GM18907 (cell line): ENCODE results near the gene KISS1.

Experiments
- ATAC-seq: cut with Tn5 transposase; IDR thresholded peaks from one replicate; pipeline ENCODE4 v1.9.1; 2021; ENCODE audit warnings: mild to moderate bottlenecking, moderate library complexity; ENCODE audit not compliant: unreplicated experiment

The KISS1 gene

DNA sequence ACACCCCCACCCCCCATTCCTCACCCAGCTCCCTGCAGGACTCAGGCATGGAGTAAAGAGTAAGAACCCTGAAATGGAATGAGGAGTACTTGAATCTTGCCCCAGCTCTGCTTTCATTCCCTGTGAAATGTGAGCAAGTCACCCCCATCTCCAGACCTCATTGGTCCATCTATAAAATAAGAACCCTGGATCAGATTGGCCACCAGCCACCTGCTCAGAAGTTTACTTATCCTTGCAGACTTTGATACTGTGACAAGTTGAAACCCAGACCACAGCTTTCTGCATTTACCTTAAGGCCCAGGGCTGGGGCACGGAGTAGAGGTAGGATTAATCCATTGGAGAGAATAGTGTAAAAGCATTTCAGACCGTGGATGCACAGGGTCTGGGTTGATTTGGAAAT, 2.2 kb downstream of the KISS1 start:
- no peak for ATAC-seq

DNA sequence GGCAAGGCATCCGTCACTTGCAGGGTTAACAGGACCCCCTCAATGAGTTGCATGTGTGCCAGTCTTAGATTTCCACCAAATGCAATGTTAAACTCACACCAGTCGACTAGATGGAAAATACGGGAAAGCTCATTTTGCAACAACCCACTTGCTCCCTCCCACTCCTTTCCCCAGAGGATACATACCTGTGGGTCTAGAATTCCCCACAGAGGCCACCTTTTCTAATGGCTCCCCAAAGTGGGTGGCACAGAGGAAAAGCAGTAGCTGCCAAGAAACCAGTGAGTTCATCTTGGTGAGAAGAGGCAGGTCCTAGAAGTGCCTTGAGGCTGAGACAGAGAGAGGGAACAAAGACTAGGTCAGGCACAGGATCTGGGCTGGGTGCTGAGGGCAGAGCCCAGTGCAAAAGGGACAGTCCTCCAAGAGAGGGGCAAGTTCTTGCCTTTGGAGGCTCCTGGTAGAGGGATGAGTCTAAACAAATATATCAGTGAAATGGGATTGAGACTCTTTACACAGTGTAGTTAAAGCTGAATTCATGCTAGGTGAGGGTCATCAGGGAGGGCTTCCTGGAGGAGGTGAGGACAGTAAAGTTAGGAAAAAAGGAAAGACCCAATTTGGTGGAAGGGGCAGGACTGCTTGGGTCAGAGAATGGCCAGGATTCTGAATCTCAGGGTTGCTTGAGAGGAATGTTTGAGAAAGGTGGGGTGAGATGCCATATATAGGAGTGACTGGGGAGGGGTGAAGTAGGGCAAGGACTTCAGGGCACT, 3.5 kb downstream of the KISS1 start:
- no peak for ATAC-seq

DNA sequence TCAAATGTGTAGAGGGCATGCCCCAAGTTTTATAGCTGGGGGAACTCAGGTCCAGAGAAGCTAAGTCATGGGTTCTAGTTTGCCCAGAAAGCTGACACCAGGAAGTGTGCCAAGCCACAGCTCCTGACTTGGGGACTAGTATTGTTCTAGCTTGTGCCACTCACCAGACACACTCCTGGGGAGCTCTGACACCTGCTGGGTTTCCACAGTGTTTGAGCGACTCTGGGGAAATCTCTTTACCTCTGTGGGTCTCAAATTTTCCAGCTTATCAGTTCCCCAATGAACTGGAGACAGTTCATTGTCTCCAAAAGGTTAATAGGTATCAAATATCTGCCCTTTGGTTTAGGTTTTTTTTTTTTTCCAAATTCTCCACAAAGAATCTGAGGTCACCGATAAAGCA, 4.2 kb downstream of the KISS1 start:
- ATAC-seq: no peak

DNA sequence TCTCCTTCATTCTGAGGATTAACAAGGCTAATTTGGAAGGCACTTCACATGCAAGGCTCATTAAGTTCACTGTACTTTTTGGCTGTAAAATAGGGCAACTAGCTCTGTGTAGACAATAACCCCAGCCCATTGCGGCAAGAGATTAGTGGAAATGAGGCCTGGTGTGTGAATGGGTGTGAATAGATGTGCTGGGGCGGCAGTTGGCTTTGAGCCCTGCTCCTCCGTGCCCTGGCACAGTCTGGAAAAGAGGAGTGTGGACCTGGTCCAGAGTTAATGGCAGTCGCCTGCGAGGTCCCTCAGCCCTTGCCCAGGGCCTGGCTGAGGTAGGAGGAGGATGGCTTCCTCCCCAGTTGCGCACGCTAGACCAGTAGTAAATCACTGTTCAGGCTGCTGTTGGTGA, 4.8 kb downstream of the KISS1 start:
- no peak for ATAC-seq

DNA sequence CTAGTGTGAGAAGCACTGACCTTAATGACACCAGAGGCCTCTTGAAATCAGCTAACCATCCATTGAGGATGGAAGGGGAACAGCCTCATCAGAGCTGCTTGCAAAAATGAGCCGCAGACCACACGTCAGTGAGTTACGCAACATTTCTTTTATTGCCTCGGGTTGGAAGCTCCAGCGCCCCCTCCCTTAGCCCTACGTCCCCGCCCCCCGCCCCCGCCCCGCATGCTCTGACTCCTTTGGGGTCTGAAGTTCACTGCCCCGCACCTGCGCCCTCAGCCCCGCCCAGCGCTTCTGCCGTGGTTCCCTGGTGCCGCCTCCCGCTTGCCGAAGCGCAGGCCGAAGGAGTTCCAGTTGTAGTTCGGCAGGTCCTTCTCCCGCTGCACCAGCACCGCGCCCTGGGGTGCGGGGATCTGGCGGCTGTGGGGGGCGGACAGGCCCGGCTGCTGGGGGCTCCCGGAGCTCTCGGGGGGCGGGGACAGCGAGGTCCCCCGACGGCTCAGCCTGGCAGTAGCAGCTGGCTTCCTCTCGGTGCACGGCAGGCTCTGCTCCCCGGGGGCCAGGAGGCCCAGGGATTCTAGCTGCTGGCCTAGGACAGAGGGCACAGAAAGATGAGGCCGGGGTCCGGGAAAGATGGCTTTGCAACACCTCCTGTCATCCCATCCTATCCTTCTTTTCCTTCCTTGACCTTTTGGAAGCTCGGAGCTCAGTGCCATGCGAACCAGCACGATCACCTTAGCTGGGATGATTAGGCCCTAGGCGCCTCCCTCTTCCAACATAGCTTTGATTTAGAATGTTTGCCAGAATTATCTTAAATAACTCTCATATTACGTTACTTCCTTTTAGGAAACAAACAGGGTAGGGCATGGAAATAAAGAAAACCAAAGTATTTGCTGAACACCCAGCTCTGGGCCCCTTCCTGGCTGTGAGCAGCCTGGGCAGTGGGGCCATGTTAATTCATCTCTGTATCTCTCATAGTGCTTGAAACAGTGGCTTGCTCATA, 5.8 kb downstream of the KISS1 start:
- no peak for ATAC-seq

DNA sequence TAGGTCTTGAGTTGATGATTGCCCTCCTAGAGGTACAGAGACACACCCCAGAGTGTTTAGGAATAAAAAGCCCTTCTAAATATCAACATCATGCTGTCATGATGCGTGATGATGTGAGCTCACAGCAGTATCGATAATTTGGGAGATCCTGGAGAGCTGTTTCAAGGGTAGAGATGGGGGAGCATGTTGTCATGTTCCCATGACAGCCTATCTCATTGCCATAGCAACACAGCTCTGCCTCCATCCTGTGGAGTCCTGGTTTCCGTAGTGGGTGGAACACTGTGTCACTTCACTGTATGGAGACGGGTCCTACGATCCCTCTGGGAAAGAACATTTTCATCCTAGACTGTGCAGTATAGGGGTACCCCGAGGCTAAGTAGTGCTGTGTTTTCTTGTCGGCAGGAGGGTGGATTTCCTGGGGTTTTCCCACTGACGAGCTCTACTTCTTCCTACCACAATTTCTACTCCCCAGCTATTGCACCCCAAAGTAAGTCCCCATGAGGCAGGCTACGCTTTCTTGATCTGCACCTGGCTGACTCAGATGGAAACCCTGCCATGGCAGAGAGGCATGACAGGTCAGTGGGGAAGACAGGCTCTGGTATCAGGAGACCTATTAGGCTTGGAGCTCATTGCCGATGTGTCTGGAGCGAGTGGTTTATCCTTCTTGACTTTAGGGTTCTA, 7.2 kb downstream of the KISS1 start:
- ATAC-seq: peak; percentile 39

DNA sequence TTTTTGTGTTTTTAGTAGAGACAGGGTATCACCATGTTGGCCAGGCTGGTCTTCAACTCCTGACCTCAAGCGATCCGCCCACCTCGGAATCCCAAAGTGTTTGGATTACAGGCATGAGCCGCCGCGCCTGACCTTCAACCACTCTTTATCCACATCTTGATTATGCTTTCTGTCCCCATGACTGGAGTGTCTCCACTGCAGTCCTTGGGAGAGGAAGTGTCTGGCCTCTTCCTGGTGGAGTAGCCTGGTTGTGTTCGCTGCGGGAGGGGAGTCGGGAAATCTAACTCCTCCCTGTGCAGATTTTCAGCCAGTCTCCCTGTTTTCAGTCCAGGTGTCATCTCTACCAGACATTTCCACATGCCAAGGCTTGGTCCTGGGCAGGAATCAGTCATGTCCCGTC, 9.7 kb downstream of the KISS1 start:
- ATAC-seq: no peak

DNA sequence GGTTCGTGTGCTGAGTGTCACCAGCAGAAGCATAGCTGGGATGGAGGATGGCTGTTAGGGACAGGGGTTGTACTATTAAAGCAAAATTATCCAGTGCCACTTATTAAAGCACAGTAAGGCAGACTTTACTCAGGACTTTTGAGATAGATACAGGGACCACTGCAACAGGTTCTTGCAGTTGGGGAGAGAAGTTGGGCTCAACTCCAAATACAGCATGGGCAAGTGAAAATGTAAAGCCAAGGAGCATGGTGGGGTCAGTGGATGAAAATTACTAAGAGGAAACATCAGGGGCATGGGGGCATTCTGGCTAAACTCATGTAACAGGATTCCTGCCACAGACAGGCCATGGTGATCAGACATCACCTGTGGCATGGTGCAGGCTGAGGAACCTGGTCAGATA, 15.2 kb downstream of the KISS1 start:
- ATAC-seq: no peak

DNA sequence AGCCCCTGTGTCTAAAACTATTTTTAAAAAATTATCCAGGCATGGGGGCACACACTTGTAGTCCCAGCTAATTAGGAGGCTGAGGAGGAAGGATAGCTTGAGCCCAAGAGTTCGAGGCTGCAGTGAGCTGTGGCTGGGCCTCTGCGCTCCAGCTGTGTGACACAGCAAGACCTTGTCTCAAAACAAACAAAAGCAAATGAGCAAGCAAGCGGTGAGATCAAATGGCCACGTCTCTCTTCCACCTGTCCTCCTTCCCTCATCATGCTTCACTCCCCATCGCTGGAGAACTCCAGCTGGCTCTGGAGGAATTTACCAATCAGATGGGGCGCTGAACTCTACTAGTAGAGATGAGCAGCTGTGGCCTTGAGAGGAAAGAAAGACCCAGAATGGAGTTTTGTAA, 16.2 kb downstream of the KISS1 start:
- no peak for ATAC-seq

DNA sequence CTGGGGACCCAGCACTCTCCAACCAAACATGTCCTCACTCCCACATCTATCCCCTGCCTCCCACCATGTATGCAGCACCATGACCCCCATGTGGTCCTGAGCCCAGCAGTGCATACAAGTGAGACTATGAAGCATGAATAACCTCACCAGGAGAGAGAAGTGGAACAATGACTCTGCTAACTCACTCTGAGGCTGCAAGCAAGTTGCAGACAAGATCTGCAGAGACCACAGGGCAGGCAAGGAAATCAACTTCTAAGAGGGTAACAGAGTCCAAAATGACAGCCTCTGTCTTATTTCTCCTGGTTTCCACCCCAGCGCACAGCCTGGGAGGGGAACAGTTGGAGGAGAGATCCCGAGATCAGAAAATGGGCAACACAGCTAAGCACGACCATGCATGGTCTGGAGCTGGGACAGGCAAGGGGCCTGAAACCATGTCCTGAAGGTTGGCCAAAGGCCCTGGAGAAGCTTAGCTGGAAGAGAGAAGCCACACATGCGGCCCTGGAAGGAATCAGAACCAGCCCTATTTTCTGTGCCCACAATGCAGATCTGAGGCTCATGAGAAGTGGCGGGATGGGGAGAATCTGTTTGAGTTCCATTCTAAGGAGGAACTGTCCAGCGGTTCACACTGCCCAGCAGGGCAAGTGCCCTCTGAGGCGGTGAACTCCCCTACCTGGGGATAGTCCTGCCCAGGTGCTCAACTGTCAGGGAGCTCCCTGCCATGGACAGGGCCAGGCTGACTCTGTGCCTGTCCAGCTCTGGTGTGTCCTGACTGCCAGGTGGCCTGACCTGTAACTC, 17.6 kb downstream of the KISS1 start:
- no peak for ATAC-seq

DNA sequence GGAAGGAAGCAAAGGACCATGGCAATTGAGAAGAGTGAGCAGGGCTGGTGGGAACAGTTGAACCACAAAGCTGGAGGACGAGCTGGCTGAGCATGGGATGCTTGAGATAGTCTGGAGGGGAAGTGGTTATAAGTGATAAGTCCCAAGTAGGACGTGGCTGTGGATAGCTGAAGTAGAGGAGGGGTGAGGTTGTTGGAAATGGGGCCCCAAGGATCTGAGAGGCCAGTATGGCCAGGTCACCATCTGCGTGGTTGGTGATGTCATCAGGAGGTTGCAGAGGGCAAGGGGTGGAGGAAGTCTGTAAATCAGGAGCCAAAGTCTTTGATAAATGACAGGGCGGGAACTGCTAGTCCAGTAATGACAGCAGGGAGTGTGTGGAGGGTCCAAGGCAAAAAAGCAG, 19.2 kb downstream of the KISS1 start:
- ATAC-seq: no peak

DNA sequence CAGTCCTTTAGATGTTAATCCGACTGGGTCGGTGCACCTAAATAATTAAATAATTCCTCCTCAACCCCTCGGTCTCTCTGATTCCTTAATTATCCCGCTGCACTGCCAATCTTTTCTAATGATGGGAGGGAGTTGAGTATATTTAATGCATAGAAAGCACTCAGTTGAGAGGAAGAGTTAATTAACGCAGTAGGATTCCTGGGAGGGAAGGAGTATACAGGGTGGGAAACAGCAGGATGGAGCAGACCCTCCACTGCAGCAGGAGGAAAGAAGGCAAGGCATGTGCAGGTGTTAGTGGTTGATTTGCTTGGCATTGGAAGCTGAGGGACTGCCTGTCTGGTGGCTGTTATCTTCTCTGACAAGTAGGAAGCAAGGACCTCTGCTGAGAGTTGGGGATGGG, 20.2 kb downstream of the KISS1 start:
- ATAC-seq: no peak

DNA sequence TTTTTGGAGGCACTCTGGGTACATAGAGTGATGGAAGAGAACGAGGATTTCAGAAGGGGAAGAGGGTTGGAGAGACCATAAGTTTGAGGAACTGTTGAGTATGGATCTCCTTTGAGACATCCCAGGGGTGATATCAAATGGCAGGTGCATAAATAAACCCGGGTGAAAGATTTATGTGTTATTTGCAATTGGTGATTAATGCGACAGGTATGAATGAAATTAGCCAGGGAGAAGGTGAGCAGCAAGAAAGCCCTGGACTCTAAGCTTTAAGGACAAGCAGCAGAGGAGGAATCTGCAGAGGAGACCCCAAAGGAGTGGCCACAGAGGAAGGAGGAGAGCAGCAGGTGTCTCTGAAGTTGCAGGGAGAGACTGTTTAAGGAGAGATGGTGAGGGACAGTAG, 21.3 kb downstream of the KISS1 start:
- ATAC-seq: no peak

DNA sequence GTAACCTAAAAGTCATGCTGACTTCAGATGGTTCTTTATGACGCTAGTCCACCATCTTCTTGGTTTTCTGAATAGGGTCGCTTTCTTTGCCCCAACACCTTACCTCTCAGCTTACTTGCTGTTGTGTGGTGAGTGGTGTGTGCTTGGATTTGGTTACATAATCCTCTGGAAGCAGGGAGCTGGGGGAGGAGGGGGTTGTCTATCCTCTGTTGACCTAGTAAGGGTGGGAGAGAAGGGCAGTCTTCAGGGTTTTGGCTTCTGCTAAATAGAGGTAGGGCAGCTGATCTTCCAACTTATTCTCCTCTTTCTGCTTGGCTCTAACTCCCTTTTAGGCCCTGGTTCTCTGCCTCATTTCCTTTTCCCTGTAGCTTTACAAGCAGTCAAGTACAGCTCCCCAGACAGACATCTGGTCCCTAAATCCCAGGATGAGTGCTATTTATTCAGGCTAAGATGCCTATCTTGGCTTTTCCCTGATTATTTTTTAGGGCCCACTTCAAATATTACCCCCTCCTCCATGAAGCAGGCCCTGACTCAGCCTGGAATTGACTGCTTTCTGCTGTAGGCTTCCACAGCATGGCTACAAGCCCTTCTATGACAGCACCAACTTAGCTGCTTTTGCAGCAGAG, 23.8 kb downstream of the KISS1 start:
- ATAC-seq: no peak

DNA sequence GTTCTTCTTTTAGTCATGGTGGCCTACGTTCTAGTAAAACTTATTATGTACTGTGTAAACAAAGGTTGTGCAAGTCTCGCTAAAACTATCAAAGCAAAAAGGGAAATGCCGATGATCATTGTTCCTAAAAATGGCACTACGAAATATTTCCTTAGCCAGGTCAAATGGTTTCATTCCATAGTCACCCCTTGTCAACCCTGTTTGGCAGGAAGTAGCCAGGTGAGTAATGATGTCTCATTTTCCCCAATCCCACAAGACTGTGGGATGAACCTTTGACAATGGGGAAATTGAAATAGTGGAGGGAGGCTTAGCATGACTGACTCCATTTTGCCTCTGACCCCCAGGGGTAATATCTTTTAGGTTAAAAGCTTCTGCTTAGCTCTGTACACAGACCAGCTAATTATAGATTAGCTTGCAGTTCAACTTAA, 24.5 kb downstream of the KISS1 start:
- ATAC-seq: no peak

DNA sequence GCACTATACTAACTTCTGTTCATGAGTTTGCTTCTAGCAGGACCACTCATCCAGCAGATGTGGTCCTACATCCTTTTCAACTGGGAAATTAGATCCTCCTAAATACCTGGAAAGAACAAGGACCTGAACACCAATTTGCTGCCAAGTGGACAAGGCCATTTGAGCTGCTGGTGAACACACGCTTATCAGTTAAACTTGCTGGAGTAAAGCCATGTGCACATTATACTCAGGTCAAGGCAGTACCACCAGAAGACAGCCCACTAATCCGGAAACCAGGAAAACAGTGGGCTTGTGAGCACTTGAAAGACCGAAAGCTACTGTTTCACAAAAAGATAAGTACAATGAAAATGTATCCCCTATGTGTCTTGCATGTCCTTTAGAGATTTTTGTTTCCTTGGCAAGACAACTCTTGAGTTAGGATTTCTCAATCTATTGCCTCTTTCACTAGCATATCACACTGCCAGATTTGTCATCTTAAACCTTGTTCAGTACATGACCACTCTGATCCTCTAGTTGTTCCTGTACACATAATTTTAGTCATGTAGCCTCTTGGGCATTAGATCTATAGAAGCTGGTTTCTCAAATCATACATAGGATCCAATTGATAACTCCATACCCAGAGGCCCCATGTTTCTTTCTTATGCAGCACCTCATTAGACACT, 25.7 kb downstream of the KISS1 start:
- ATAC-seq: no peak

DNA sequence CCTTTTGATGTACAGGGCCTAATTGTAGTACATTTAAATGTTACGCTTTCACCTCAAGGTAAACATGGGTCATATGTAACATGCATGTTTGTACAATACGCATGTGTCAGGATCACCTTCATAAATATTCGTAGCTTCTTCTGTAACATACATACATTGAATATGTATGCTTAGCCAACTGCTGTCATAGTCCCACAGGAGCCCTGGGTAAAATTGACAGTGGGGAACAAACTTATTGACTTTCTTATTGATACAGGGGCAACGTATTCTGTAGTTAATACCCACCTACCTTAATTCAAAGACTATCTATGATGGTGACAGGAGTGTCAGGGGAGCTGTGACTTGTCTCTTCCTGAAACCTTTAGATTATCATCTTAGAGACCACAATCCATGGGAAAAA, 26.4 kb downstream of the KISS1 start:
- ATAC-seq: no peak

DNA sequence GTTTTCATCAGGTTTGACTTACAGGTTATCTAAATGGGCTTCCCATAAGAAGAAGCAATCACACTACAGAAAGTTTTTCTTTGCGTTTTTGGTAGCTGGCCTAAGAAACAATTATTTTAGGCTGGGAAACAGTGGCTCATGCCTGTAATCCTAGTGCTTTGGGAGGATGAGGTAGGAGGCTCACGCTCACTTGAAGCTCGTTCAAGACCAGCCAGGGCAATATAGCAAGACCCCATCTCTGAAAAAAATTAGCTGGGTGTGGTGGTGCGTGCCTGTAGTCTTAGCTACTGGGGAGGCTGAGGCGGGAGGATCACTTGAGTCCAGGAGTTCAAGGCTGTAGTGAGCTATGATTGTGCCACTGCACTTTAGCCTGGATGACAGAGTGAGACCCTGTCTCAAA, 28.6 kb downstream of the KISS1 start:
- ATAC-seq: no peak

DNA sequence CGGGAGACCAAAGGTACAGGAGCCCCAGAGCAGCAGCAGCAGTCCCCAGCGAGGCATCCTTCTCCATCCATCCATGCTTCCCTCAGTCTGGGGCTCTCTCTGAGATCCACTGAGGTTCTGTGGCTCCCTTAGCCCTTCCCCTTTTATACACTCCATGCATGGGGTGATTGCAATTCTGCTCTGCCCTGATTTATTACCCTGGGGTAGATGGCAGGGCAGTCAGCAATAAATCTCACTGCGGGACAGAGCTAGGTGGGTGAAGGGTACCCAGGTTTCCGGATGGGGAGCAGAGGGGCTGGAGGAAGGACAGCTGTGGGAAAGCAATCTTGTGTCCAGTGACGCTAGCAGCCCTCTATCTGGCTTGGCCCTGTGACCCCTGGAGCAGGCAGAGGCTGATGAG, 30.1 kb downstream of the KISS1 start, which contains the start of gene REN:
Gene REN, minus strand, starts transcription at position 119 of the 400 bp plus-strand sequence. Its CDS starts 44 bp downstream, at position 75.
- ATAC-seq: no peak
